DMS153 treated with DMSO at 0.1 percent for 48 hours (cell line): ENCODE data around the gene PFDN2.

ENCODE experiments used
- DNase-seq: peaks from one replicate; lab custom pipeline; 2025; ENCODE audit not compliant: unreplicated experiment; lab: John Stamatoyannopoulos, UW

Gene PFDN2, protein sequence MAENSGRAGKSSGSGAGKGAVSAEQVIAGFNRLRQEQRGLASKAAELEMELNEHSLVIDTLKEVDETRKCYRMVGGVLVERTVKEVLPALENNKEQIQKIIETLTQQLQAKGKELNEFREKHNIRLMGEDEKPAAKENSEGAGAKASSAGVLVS

GRCh38 chr1:161117759-161118581, at the start of gene PFDN2, which contains the start of gene NIT1:
PFDN2 (minus strand) TSS chr1:161118037; CDS start chr1:161118026, 11 bp downstream.
NIT1 (plus strand) TSS chr1:161118105; CDS start chr1:161118177, 72 bp downstream.
- peak; percentile 65 for DNase-seq

DNA sequence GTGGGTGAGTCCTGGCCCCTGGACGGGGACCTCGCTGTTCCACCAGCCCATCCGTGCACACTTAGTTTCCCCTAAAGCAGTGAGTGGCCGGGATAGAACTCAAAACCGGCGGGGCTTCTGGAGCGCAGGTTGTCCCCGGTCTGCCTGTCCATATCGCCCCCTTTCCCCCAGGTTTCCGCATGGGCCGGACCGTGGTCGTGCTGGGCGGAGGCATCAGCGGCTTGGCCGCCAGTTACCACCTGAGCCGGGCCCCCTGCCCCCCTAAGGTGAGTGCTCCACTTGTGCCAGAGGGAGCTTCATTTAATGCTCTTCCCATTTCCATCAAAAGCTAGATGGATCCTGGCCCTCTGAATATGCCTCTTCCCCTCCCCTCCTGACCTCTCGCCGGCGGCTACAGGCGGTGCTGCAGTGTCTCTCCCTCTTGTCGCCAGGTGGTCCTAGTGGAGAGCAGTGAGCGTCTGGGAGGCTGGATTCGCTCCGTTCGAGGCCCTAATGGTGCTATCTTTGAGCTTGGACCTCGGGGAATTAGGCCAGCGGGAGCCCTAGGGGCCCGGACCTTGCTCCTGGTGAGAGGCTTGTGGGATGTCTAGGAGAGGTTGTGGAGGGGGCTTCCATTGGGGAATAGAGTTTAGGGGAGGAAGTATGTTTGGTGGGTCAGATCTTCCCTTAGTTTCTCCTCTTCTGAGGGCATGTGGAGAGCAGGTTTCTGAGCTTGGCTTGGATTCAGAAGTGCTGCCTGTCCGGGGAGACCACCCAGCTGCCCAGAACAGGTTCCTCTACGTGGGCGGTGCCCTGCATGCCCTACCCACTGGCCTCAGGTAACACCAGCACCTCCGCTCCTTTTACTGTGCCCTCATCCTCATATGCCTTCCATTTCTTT, 49.1 kb upstream of the PFDN2 start:
- no peak for DNase-seq

GRCh38 chr1:161165742-161166668, 48.2 kb upstream of the PFDN2 start, which contains the start of gene PPOX:
PPOX (plus strand) TSS chr1:161166426; CDS start chr1:161166848, 422 bp downstream.
- DNase-seq, result peak; percentile 100

DNA sequence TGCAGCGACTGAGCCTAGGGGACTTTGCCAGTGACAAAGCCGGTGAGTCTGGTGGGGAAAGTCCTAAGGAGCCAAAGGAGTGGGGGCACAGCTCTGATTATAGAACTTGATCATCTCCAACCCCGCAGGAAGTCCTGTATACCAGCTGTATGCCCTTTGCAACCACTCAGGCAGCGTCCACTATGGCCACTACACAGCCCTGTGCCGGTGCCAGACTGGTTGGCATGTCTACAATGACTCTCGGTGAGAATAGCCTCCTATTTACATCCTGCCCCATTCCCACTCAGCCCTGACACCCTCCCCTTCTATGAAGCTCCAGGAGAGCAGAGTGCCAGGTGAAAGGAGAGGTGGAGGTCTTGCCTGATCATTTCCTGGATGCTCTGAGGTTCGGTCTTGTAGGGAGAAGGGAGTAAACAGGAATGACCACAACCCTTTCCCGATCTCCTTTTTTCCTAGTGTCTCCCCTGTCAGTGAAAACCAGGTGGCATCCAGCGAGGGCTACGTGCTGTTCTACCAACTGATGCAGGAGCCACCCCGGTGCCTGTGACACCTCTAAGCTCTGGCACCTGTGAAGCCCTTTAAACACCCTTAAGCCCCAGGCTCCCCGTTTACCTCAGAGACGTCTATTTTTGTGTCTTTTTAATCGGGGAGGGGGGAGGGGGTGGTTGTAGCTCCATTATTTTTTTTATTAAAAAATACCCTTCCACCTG, 47.2 kb upstream of the PFDN2 start:
- DNase-seq, result no peak

- no peak for DNase-seq
Measured at GRCh38 chr1:161163793-161164192, 46.0 kb upstream of the PFDN2 start.

DNA sequence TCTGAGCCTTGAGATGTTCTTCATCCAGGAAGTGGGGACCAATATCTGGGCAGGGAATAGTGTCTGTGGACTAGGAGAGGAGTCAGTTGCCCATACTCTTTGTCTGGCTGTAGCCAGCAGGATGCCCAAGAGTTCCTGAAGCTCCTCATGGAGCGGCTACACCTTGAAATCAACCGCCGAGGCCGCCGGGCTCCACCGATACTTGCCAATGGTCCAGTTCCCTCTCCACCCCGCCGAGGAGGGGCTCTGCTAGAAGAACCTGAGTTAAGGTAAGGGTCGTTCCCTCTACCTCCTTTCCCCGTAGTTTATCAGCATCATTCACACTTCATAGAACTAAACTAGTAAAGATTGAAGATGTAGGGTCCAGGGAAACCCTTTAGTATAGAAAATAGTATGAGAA, 45.0 kb upstream of the PFDN2 start:
- no peak for DNase-seq

- no peak for DNase-seq
Measured at GRCh38 chr1:161162052-161162451, 44.2 kb upstream of the PFDN2 start.

DNA sequence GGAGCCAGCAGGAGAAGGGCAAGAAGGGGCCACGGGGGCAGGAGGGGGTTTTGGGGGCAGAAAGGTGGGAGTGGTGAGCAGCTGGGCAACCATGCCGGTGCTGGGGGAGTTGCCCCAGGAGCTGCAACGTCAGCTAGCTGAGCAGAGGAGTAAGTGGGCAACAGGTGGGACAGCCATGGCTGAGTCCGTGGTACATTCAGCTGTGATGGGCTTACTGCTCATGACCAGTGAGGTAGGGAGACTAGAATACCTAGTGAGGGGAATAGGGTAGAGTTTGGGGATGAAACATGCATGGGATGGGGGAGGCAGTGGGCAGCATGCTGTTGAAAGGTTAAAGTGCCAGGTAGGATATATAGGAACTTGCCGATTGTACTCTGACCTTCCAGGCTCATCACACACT, 43.8 kb upstream of the PFDN2 start:
- no peak for DNase-seq

DNA sequence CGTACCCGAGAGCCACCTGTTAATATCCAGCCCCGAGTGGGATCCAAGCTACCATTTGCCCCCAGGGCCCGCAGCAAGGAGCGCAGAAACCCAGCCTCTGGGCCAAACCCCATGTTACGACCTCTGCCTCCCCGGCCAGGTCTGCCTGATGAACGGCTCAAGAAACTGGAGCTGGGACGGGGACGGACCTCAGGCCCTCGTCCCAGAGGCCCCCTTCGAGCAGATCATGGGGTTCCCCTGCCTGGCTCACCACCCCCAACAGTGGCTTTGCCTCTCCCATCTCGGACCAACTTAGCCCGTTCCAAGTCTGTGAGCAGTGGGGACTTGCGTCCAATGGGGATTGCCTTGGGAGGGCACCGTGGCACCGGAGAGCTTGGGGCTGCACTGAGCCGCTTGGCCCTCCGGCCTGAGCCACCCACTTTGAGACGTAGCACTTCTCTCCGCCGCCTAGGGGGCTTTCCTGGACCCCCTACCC, 42.9 kb upstream of the PFDN2 start:
- no peak for DNase-seq

- no peak for DNase-seq
Measured at GRCh38 chr1:161159913-161160243, 42.0 kb upstream of the PFDN2 start.

DNA sequence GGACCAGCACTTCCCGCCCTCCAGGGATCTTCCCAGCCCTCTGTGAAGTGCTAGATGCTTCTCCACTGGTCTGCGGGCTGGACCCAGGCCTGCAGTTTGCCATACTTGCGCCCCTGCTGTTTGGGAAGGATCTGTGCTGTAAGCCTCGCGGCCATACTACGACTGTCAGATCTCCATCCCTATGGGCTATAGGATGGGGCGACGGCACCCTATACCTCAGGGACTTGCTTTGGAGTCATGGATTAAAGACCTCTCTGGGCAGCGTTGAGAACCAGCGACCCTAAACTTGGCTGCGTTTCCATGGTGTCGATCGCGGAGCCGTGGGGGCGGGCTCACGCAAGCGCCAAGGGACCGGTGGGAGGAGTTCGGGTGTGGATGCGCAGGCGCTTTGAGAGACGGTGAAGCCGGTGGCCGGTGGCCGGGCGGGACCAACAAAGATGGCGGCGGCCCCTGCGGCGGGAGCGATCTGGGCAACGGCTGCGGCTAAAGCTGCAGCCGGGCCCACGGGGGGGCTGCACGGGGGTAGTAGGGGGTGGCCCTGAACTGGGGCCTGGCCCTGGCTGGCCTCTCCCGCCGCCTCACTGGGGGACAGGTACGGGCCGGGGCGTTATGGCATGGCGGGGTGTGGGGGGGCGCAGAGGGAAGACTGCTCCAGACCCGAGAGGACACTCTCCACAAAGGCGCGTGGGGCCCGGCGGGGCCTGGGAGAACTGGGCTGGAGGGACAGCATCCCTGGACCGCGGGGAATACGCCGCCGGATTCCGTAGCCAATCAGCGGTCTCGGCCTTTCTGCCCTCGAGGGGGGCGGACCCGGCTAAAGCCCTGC, 41.5 kb upstream of the PFDN2 start, which contains the start of gene USP21:
USP21 (plus strand) TSS at position 414 of the 826 bp plus-strand sequence. CDS start 1,141 bp downstream, outside the sequence.
- peak; percentile 96 for DNase-seq

DNA sequence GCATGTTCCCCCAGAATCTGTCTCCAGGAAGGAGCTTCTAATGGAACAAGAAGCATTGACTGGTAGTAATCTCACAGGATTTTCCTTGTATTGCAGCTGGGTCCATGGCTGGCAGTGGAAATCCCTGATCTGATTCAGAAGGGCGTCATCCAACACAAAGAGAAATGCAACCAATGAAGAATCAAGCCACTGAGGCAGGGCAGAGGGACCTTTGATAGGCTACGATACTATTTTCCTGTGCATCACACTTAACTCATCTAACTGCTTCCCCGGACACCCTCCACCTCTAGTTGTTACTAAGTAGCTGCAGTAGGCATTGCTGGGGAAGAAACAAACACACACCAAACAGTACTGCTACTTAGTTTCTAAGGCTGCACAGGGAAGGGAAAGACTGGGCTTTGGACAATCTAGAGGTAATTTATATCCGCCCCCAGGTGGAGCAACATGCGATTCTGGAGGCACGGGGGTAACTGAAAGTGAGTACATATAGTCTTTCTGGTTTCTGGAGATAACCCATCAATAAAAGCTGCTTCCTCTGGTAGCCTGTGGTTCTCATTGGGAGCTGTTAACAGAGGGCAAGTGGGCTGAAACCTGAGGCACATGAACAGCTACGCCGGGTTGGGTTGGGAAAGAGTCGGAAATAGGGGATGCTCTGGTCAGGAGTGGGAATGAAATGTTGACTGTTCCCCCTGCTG, 40.6 kb upstream of the PFDN2 start:
- no peak for DNase-seq

DNA sequence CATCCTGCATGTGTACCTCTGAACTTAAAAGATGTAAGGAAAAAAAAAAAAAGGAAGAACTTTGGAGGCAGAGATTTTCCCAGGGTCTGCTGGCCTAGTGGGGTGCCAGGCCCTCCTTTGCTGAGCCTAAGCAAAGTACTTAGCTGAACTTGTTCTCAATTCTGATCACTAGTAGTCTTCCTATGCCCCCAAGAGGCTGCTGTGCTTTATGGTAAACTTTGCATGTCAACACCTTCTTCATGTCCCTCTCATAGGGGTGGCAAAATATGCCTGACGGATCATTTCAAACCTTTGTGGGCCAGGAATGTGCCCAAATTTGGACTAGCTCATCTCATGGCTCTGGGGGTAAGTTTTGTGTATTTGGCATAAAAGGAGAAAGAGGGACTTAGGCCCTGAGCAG, 40.0 kb upstream of the PFDN2 start:
- DNase-seq, result no peak

GRCh38 chr1:161153682-161154337, 36.0 kb upstream of the PFDN2 start, which contains the start of gene UFC1:
UFC1 (plus strand) TSS chr1:161153978; CDS start chr1:161153998, 20 bp downstream.
- peak; percentile 92 for DNase-seq

GRCh38 chr1:161153176-161153575, 35.3 kb upstream of the PFDN2 start:
- no peak for DNase-seq

GRCh38 chr1:161145832-161146231, 28.0 kb upstream of the PFDN2 start:
- no peak for DNase-seq

DNA sequence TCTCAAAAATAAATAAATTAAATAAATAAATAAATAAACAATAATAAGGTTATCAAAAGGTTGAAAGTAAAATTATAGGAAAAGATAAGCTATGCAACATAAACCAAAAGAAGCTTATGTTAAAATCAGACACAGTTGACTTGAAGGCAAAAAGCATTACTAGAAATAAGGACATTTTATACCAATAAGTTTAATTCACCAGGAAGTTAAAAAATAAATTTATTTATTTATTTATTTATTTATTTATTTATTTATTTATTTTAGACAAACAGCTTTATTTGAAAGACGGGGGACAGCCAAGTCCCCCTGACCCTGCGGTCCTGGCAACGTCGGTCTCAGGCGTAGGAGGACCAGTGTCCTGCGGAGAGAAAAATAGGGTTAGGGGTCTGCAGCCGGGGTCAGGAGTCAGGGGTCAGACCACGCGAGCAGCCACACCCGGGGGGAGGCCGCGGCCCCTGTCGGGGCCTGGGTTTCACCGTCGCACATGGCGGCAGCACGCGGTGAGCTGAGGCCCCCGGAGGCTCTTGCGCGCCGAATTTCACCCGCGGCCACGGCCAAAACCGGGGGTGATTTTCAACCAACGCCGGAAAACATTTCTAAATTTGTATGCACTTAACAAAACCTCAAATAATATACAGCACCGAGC, 23.0 kb upstream of the PFDN2 start:
- DNase-seq, result no peak
